HG03342 (cell line): ENCODE data around the gene TBC1D17.

Experiments
- ATAC-seq: cut with Tn5 transposase; IDR thresholded peaks from one replicate; pipeline ENCODE4 v1.9.1; 2021; ENCODE audit warnings: mild to moderate bottlenecking, moderate library complexity; ENCODE audit not compliant: unreplicated experiment

Gene TBC1D17

DNA sequence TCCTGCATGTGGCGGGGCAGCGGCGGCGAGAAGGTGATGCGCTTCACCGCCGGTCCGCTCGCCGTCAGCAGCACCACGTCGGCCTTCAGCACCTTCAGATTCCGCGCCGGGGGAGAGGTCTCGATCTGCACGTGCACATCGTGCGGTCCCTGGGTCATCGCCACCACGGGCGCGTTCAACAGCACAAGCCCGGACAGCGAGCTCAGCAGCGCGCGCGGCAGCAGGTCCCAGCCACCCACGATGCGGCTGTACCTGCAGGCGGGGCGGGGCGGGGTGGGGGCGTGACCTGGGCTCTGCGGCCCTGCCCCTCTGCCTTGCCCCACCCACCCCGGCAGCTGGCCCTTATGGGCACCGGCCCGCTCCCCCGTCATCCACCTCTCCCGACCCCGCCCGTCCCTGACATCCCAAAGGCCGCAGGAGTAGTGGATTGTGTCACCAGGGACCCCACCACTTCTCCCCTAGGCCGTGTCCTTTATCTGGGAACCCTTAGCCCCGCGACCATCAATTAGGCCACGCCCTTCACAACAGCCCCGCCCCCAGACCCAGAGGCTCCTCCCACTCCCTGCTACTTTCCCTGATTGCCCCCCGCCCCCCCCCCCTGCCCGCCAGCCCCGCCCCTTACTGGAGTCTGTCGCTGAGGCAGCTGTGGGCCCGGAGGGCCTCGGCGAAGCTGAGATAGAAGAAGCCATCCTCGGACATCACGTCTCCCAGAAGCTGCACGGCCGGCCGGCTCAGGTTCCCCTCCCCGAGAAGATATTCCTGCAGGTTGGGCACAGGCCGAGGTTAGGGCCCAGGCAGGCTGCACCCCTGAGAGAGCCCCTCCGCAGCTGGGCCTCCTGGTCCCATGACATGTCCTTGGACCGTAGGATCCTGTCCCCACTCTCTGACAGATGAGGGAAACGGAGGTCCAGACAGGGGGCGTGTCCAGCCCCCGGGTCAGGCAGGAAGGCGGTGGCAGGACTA lies 13.1 kb downstream of the TBC1D17 start:
- ATAC-seq, result peak; percentile 16

DNA sequence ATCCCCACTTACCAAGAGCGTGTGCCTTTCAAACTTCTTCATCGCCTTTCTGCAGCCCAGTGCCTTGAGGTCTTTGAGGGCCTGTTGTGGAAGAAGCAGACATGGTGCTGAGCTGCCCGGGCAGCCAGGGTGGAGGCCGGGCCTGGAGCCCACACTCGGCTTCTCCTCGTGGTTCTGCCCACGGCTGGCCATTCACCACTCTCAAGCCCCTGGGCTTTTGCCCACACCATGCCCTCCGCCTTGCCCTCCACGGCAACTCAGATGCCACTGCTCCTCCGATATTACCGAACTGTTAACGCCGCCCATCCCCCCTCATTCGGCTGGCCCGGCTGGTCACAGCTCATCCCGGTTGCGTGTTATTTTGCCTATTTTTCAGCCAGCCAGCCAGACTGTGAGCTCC lies 13.9 kb downstream of the TBC1D17 start:
- ATAC-seq, result no peak

DNA sequence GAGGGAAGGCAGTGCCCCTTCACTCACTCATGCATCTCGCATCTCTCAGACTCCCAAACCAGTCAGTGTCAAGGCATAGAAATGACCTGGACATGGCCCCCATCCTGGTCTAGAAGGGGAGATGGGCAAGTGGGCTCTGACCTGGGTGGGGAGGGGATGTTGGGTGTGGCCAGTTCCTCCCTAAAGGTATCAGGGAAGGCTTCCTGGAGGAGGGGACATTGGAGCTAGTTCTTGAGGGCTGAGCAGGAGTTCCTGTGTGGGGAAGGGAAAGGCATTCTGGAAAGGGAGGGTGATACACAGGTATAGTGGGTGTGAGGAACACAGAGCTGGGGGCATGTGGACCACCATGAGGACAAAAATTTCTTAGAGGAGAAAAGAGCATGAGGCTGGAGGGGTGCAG lies 15.2 kb downstream of the TBC1D17 start:
- no peak for ATAC-seq

DNA sequence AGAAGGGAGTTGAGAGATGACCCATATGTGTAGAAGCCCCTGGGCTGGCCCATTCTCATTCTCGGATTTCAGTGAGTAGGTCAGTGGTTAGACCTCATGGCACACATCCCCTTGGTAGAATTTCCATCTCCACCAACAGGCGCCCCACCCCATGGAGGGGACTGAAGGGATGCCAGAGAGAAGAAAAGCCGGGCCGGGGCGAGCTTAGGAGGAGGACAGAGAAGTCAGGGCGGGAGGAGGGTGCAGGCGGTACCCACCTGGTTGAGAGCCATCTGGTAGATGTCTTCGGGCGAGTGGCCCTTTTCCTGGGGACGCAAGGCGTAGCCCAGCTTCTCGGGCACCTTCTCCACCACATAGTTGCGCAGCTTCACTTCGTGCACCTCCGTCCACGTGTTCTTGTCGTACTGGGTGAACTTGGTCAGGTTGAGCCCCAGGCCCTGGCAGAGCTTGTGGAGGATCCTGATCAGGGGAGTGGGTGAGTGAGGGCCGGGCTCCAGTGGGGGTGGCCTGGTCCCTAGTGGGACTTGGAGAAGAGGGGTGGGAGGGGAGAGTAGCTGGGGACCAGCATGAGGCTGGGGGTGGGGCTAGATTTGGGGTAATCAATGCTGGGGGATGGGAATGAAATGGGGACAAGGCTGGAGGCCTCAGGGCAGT lies 16.6 kb downstream of the TBC1D17 start:
- ATAC-seq, result no peak

DNA sequence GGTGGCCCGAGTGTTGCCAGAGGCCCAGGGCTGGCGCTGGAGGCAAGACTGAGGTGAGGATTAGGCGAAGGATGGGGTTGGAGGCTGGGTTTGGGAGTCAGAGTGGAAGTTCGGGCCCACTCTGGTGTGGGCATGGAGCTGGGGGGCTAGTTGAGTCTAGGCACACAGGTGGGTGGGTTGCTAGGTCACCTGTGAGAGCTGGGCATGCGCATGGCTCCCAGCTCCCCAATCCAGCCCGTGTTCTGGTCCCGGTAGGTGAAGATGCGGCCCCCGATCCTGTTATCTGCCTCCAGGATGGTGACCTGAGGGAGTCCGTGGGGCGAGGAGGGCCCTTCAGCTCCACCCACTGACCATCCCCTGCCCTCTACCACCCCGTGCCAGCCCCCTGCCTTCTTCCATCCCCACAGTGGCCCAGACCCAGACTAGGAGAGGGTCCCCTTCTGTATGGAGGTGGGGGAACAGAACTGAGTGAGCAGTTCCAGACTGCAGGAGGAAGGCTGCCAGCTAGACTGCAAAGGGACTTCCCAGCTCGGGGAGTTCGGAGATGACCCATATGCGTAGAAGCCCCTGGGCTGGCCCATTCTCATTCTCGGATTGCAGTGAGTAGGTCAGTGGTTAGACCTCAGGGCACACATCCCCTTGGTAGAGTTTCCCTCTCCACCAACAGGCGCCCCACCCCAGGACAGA lies 17.5 kb downstream of the TBC1D17 start:
- no peak for ATAC-seq

DNA sequence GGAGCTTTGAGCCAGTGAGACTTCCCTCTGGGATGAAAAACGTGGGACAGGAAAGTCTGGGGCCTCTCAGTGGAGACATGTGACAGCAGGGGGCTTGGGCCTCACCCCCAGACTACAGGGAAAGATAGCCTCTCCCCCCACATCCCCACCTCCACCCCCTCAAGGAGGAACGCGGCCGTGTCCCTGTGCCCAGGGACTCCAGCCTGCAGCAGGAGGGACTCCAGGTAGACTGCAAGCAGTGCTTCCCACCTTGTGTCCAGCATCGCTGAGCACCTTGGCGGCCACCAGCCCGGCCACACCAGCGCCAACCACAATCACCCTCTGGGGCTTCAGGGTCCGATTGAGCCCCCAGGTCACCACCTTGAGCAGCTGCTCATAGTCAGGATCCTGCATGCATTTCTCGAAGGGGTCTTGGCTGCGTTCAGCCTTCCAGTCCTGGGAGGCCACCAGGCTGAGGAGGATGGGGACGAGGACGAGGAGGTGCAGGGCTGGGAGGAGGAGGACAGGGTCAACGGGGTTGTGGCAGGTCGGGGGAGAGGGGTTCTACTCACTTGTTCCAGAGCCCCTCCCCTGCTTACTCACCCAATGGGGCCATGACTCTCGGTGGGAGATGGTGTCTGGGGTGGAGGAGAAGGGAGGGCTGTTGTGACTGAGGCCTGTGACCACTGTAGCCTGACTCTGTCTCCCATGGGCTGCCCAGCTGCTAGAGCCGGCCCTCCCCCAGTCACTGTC lies 18.2 kb downstream of the TBC1D17 start:
- ATAC-seq, result no peak

DNA sequence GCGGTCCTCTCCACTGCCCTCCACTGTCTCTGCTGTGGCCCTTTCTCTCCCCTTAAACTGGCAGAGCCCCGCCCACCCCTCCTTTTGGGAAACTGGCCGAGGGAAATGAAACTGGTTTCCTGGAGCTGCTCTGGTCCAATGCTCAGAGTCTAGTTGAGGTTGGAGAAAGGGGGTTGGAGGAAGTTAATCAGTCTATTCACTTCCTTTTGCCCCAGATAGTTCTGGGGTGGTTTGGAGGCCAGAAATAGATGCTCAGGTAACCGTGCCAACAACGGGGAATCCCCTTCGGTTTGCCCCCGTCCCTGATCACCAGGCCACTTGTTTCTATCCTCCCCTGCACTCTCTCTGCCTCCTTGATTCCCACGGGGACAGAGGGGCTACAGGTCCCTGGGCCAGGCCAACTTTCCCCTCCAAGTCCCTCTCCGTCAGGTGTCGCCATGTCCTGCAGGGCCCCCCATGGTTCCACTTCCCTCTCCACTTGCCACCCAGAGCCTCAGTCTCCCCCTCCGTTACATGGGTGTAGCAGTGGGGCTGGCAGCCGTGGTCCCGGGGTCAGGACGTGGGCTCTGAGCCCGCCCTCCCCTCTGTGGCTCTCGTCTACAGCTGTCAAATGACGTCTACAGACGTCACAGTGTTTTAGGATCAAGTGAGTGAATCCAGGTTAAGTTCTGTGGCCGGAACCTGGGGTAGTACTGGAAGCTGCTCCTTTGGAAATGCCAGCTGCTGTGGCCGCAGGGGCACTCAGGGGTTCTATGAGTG lies 19.5 kb downstream of the TBC1D17 start, which contains the start of gene IL4I1:
Gene IL4I1 (minus strand): TSS at position 25 of the 759 bp plus-strand sequence. CDS start 727 bp downstream, outside the sequence.
- ATAC-seq, result peak; percentile 50

DNA sequence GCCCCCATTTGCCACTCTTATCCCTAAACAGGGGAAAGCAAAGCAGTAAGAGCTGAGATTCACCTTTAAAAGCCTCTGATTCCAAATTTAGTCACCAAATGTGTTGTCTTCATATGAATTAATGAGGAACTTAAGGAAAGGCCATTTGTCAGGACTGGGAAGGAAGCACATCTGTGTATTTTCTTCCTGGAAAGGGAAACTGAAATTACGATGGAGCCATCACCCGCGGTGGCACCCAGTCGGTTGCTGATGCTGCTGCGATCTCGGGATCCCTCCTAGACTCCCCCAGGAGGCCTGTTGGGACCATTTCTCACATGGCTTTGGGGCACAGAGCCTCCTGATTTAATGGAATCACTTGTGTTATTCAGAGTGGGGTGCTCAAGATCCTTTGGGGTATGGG lies 26.6 kb downstream of the TBC1D17 start:
- ATAC-seq, result no peak

DNA sequence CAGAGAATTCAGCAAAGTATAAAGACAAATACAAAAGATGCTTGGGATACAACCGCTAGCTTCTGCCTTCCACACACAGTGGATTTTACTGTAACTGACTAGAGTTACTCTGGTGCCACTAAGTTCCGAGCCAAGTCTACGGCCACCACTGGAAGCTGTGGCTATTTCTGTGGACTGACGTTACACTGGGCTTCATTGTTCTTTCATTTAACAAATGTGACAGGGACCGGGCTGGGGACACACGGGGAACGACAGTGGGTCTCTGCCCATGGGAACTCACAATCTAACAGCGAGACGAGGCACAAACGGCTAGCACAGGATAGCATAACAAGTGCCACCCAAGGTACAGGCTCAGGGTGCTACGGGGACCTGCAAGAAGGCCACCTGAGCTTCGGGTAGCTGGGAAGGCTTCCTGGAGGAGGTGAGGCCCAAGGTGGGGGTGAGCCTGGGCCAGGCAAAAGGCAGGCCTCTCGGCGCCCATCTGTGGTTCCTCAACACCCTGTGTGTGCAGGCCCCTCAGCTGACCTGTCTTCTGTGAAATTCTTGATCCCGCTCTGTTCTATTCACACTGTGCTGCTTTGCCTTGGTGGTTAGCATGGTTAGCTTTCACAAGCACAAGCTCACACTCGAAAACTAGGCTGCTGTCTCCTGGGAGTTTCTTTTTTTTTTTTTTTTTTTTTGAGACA lies 29.5 kb downstream of the TBC1D17 start:
- no peak for ATAC-seq

DNA sequence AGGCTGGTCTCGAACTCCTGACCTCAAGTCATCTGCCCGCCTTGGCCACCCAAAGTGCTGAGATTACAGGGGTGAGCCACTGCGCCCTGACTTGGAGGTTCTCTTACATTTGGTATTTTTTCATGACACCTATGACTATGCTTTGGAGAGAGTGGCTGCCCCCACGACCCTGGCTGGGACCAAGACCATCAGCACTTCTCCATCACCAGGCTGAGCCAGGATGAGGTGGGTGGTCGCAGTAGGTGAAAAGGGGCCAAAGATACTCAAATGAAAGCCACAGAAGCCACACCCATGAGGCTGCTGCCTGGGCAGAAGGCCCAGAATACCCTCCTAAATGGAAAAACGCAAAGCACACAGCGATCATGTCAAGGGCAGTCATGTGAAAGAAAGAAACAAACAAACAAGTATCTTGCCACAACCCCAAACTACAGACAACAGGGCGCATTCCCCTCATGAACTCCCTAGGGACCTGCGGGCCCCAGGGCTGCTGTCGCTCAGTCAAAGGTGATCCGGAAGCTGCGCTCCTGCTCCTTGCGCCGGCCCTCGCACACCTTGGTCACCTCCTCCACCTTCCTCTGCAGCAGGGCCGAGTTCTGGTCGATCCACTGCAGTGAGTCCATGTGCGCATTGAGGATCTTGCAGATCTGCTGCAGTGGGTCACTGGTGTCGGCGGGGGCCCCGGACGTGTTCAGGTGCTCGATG lies 30.4 kb downstream of the TBC1D17 start:
- peak; percentile 47 for ATAC-seq

DNA sequence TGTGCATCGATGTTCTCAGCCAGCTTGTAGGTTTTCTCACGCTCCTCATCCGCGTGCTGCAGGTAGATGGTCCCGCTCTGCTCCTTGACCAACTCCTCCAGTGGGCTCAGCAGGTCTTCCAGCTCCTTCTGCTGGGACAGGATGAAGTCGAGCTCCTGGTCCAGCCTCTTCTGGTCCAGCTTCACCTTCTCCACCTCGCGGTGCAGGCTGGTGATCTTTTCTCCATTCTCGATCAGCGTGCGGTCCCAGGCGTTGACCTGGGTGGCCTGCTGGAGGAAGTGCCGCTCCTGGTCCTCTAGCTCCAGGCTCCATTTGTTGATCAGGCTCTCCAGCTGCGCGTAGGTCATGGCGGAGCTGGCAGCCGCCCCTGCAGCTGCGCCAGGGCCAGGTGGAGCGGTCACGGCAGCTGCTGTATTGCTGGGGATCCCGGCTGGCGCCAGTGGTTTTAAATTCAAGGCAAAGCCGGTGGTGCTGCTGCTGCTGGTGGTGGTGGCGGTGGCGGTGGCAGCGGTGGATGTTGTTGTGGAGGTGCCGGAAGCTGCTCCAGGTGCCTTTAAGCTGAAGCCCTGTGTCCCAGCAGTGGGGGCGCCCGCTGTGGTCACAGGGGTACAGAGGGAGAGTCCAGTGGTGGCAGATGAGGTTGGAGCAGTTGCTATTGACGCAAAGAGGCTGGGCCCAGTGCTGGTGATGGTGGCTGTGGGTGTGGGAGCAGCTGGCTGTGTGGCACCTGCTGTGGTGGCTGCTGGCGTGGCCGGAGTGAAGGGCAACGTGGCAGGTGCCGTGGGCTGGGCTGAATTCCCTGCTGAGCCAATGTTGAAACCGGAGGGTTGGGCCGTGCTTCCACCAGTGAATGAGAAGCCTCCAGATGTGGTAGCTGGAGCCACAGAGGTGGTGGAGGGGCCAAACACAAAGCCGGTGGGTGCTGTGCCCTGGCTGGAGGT lies 31.2 kb downstream of the TBC1D17 start:
- ATAC-seq, result no peak

DNA sequence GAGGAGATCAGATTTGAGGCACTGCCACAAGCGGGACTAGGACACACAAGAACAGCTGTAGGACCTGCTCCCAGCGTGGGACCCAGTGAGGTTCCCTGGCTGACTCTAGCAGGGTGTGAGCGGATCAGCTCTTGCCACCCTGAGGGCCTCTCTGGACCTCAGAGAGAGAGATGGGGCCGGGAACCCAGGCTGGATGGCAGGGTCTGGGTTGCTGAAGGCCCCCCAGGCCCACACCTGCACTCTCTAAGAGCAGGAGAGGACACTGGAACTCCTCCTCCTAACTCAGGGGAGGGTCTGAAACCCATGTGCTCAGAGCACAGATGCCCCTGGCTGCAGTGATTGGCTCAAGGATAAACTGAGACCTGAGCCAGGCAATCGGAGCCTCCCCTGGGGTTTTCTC lies 32.7 kb downstream of the TBC1D17 start:
- no peak for ATAC-seq

DNA sequence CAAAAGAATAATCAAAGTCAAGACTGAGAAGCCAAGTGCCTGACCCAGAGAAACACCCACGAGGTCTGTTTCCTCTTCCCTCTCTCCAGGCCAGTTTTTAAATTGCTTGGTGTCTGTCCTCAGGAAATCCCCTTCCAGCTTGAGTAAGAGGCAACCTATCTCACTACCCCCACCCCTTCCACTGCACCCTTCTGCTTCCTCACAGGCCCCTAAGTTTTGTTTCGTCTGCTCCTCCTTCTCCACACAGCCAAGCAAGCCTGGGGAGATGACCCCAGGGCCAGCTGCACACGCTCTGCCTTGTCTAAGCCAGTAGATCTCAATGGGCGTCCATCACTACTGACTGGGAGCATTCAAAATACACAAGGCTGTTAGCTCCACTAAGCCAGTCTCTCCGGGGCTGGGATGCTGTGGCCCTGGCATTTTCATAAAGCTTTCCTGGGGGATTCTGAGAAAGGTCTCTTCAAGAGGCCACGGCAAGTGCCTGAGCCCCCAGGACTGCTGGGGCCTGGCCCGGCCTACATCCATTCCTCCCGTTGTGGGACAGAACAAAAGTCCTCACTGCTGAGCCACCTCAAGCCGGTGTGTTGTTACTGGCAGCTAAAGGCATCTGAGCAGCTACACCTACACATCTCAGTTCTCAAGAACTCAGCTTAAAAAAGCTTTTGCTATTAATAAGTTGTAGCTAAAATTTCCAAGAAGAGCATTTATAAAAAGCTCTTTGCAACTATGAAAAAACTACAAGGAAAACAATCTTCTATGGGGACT lies 34.1 kb downstream of the TBC1D17 start:
- no peak for ATAC-seq

DNA sequence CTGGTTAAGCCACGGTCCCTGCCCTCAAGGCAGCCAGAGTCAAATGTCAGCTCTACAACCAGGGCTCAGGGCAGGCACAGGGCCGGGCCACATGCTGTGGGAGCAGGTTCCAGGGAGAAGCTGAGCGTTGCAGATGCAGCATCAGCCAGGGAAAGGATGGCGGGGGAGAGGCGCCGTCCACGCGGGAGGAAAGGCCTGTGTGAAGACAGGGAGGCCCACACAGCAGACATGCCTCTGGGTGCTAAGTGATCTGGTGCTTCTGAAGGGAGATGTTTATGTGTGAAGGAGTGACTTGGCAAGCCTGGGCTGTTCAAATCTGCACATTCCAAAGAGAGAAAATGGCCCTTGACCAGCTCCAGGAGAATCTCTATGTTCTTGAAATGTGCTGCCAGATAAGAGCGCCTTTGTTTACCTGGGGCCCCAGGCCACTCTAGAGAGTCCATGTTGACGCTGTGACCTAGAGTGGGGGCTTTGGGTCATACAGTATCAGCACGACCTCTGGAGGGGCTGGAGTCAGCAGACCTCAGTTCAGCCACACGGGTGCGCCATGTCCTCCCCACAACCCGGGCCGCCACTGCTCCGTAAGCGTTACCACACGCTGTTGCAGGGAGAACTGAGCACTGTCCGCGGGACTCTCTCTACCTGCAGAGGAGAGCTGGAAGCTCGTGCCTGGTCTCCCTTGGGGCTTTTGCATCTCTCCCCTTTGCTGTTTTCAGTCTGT lies 35.6 kb downstream of the TBC1D17 start:
- no peak for ATAC-seq

DNA sequence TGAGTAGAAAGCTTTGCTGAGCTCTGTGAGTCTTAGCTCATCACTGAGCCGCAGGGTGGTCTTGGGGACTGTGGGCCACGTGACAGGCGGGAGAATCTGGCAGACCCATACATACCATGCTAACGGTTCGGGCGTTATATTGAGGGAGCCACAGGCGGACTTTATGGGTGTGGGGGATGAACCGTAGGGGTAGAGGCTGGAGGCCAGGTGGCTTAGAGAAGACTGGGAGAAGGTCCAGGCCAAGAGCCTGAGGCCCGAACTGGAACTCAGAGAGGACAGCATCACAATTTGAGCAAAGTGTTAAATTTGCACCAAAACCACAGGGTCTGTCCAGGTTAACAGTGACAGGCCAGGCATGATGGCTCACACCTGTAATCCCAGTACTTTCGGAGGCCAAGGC lies 36.2 kb downstream of the TBC1D17 start:
- ATAC-seq, result no peak

DNA sequence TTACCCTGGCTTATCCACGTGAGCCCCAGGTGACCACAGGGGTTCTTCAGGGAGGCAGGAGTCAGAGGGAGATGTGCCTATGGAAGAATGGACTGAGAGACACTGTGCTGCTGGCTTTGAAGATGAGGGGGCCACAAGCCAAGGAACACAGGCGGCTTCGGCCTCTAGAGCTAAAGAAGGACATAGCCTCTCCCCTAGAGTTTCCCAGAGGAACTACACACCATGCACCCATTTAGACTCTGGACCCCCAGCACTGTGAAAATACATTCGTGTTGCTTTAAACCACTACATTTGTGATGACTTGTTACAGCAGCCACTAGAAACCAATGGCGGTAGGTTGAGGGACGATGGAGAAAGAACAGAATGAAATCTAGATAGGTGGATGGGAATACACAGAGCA lies 37.8 kb downstream of the TBC1D17 start:
- no peak for ATAC-seq
